Amniotic stem cell (primary cell): ENCODE measurements around the gene RAB42.
A peak's percentile ranks its signal among the peaks of the same experiment; 100 is the strongest.
"Not testable (repeated sequence)": the region's sequence is repeated elsewhere in the genome, so short reads cannot be mapped to it uniquely, and the experiment has no call there.

Experiments
- DNase-seq: peaks from one replicate; lab custom pipeline; 2025; lab: John Stamatoyannopoulos, UW

RAB42 gene, protein sequence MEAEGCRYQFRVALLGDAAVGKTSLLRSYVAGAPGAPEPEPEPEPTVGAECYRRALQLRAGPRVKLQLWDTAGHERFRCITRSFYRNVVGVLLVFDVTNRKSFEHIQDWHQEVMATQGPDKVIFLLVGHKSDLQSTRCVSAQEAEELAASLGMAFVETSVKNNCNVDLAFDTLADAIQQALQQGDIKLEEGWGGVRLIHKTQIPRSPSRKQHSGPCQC

DNA sequence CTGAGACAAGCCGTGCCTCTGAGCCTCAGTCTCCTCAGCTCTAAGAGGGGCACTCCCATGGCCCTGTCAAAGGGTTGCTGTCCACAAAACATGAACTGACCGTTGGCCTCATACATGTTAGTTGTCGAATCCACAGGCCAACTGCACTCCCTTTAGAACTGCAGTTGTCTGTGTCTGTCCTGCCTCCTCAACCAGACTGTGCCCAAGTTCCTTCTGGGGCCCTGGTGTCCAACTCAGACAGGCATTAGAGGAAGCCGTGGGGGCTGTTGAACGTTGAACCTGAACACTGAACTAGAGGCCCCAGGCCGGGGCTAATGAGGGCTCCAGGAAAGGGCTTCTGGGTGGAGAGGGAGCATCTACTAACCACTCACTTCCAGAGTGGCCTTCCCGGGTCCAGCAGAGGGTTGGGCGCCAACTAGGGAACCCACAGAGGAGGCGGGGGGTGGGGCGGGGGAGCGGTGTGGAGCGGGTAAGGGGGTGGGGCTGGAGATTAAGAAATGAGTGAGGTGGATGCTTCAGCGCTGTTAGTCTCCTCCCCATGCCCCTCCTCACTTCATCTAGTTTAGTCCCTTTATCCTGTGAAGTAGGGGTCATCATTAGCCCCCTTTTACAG, at the start of gene RAB42:
Gene RAB42, plus strand, starts transcription at position 558 of the 613 bp plus-strand sequence. CDS start 247 bp downstream, outside the sequence.
- no peak for DNase-seq

DNA sequence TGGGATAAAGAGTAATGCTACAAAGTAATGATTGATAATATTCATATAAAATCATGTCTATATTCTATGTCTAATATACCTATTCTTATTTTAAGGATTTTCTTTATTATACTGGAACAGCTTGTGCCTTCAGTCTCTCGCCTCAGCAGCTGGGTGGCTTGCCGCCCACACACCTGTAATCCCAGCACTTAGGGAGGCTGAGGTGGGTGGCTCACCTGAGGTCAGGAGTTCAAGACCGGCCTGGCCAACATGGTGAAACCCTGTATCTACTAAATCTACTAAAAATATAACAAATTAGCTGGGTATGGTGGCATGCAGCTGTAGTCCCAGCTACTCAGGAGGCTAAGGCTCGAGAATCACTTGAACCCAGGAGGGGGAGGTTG, 46.8 kb upstream of the RAB42 start:
- no peak for DNase-seq

DNA sequence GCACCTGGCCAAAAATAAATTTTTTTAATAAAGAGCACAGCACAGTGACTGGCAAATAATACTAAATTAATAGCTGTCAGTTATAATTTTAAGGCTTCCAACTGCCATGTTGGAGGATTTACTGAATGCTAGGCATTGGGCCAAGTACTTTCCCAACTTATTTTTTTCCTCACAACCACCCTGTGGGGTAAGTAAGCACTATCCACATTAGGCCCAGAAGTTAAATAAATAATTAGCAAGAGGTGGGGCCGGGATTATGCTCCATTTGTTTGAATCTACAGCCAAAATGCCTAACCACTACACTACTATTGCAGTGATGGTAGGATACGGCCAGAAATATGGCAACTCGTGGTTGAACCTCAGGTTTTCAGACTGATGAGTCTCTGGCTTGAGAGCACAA, 43.7 kb upstream of the RAB42 start:
- DNase-seq: no peak

DNA sequence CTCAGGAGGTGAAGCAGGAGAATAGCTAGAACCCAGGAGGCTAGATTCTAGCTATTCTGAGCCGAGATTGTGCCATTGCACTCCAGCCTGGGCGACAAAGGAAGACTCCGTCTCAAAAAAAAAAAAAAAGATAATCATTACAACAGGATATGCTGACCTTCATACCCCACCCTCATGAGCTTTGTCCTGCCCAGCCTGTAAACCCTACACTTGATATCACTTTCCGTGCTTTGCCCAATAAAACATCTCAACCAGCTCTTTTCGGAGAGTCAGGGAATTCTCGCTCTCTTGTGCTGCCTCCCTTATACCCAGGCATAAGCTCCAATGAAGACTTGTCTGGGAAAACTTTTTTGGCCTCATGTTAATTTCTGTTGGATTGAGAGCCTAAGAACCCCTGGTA, 40.7 kb upstream of the RAB42 start:
- no peak for DNase-seq

DNA sequence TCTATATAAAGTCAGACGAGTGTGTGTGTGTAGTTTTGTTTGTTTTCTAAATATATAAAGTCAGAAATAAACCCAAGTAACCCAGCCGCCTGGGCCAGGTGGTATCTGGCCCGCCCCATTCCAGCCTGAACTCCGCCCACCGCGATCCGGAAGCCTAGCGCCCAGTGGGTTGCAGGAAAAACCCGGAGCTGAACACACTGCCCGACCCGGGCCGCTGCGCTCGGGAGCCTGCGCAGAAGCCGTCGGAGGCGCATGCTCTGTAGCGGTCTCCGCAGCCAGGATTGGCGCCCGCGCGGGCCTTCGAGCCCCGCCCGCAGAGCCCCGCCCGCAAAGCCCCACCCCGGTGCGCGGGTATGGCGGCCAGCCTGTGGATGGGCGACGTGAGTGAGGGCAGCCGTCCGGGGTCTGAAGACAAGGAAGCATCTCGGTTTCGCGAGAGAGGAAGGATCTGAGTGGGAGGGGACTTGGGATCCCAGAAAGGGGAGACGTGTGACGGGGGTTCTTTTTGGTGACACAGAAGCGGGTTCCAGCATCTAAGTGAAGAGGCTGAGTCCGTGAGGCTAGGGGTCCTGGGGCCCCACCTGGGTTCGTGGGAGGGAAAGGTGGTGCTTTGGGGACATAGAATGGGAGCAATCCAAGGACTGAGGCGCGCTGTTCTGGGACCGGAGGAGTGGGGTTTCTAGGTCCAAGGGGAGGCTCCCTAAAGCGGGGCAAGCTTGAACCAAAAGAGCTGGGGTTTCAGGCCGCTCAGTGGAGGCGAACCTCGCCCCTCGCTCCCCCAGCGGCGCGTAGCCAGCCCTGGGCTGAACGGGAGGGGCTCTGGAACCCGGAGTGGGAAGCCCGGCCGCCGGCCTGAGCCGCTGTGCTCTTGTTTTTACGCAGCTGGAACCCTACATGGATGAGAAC, 39.1 kb upstream of the RAB42 start, which contains the start of gene TRNAU1AP:
Gene TRNAU1AP, plus strand, starts transcription at position 328 of the 906 bp plus-strand sequence. Its CDS starts 26 bp downstream, at position 354.
- peak; percentile 91 for DNase-seq

DNA sequence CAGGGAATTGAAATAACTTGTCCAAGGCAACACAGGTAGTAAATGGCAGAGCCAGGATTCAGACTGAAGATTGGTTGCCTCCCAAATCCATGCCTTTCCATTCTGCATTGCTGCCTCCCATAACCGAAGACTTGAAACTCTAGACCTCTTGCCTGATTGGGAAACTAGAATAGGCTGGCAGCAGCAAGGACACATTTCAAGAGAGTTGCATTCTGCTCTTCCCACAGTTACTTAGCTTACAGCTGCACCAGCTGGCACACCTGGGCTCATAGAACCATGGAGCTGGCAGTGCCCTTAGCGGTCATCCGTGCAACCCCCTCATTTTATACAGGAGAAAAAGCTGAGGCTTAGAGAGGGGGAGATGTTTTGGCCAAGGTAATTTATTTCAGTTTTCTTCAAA, 31.2 kb upstream of the RAB42 start:
- no peak for DNase-seq

DNA sequence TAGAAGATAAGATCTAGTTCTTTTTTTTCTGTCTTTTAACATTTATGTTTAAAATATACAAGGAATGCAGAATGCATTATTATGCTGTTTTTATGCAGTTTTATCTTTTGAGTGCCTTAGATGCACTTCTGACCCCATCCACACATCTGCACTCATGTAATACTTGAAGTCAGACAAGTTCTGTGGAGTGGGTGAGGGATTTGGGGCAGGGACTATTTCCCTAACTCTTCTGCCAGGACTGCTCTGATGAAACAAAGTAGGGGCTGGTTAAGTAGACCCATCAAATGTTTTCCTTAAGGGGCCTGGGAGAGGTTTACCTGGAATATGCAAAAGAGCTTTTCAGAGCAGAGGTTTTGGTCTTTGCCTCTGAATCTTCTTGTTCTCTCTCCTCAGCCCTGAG, 27.8 kb upstream of the RAB42 start:
- no peak for DNase-seq

DNA sequence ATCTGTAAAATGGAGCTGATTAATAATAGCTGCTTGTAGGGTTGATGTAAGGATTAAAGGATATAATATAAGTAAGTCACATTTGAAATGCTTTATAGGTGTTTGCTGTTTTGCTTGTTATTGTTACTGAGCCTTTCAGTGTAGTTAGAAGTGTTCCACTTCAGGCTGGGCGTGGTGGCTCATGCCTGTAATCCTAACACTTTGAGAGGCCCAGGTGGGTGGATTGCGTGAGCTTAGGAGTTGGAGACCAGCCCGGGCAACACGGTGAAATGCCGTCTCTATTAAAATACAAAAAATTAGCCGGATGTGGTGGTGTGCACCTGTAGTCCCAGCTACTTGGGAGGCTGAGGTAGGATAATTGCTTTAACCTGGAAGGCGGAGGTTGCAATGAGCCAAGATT, 27.0 kb upstream of the RAB42 start:
- no peak for DNase-seq

DNA sequence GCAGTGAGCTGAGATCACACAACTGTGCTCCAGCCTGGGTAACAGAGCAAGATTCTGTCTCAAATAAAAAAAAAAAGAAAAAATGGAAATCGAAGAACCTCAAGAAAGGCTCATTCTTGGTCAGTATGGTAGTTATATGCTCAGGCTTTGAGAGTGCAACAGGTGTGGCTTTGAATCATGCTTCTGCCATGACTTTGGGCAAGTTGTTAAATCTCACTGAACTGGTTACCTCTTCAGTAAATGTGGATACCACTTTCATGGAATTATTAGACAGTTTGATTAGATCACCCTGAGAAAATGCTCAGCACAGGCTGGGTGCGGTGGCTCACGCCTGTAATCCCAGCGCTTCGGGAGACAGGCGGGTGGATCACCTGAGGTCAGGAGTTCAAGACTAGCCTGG, 26.3 kb upstream of the RAB42 start:
- no peak for DNase-seq

DNA sequence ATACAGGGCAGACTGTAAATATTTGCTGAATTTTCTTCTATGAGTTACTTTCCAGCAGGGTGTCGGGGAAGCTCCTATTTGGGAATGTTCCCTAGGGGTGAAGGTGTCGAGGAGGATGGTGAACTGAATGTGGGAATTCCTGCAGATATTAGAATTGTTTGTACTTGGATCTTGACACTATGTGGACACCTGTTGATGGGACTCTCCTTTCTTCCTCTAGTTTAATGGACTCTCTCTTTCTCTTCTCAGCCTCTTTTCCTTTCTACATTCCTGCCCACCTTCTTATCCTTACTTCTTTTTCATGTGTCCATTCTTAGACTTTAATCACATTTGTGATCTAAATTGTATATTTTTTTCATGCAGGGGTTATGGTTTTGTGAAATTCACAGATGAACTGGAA, 25.1 kb upstream of the RAB42 start:
- DNase-seq: no peak

DNA sequence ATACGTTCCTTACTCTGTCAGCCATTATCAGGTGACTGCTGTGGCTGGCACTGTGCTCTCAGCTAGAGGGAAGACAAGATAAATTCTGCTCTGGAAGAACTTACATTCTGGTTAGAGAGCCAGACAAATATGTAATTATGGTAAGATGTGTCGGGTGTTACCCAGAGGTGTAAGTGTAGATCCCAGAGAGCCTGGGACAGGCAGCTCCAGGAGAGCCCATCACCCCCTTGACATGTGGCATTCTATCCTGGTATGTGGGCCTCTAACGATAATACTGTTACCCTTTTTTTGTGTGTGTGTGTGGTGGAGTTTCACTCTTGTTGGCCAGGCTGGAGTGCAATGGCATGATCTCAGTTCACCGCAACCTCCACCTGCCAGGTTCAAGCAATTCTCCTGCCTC, 20.2 kb upstream of the RAB42 start:
- no peak for DNase-seq

DNA sequence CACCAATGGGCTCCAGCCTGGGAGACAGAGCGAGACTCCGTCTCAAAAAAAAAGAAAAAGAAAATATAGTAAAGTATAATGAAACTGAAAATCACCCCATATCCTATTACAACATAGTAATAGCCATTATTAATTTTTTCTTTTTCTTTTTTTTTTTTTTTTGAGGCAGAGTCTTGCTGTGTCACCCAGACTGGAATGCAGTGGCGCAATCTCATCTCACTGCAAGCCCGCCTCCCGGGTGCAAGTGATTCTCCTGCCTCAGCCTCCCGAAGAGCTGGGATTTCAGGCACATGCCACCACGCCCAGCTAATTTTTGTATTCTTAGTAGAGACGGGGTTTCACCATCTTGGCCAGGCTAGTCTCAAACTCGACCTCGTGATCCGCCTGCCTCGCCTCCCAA, 19.2 kb upstream of the RAB42 start:
- DNase-seq: not testable (repeated sequence)

DNA sequence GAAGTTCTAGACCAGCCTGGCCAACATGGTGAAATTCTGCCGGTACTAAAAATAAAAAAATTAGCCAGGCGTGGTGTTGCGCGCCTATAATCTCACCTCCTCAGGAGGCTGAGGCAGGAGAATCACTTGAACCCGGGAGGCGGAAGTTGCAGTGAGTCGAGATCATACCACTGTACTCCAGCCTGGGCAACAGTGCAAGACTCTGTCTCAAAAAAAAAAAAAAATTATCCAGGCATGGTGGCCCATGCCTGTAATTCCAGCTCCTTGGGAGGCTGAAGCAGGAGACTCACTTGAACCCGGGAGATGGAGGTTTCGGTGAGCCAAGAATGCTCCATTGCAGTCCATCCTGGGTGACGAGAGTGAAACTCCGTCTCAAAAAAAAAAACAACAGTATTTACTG, 18.5 kb upstream of the RAB42 start:
- no peak for DNase-seq

DNA sequence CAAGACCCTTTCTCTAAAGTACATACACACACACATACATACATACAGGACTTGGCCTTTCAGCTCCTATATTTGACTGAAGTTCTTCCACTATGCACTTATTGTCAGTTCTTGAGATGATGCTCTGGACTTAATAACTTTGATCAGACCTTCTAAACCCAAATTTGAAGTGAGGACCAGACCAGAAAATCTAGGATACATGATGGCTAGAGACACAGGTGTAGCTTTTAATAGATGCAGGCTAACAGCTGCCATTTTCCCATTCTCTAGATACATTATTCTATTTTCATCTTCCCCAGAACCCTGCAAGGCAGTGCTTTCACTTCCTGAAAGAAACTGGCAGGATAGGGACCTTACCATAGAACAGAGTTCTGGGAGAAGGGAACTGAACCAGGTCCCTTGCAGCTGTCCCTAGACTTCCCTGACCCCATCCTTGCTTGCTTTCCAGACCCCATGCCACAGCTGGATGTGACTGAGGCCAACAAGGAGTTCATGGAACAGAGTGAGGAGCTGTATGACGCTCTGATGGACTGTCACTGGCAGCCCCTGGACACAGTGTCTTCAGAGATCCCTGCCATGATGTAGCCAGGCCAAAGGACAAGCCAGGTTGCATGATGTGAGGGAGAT, 14.9 kb upstream of the RAB42 start:
- no peak for DNase-seq

DNA sequence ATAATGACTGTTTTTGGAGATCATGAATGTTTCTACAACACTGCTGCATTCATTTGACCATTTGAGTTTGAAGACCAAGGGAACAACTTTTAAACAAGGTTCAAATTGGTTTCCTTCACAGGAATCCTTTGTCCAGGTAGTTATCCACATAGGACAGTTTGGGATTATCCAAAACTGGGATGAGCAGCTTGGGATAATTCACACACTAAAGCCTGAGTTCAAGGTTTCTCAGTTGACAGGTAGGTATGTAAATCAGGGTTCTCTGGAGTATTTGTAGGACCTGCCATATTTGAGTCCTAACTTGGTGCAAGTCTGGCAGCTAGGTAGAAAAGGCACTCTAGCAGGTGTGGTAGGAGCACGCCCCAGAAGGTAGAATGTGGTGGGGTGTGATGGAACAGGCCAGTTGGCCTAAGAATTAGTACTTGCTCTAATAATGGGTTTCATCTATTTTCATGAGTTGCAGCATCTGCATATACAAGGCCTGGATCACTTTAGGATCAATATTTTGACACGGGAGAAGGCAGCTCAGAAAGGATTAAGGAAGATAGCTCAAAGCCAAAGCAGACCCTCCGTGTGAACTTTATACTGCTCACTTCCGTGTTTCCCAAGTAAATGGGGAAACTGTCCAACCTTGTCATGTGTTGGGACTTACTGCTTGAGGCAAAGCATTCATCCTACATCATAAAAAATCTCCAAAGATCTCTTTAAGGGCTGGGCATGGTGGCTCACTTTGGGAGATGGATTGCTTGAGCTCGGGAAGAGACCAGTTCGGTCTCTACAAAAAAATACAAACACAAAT, 14.1 kb upstream of the RAB42 start:
- no peak for DNase-seq

DNA sequence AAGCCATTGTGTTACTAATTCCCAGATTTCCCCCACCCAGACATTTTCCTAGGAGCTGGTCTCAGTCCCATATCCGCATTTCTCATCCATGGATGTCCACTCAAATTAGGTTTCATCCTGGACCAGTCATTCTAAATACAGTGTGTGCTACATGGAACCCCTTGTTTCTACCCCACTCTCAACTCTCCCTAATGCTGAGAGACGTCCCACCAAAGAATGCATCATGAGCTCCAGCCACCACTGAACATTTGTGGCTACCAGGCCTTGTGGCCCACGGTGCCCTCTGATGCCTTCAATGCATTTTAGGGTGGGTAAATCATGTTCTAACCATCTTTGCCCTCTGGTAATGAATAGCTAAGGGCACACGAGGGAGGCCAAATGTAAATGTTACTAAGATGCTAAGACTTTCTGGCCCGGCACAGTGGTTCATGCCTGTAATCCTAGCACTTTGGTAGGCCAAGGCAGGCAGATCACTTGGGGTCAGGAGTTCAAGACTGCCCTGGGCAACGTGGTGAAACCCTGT, 13.3 kb upstream of the RAB42 start:
- DNase-seq: no peak

DNA sequence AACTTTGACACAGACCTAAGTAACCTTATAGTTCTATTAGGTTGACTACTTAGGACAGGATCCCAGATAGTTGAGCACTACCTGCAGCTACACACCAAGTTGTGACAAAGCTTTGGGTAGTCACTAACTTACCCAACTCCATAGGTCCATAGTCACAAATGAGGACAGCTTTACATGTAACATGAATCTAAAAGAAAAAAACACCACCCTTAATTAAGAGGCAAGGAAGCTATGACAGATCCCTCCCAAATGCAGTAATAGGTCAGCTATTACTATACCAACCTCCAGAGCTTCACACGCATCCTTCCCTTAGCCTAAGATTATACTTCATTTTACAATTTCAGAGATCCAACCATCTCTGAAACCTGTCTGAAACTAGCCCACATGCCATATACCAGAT, 12.7 kb upstream of the RAB42 start:
- no peak for DNase-seq

DNA sequence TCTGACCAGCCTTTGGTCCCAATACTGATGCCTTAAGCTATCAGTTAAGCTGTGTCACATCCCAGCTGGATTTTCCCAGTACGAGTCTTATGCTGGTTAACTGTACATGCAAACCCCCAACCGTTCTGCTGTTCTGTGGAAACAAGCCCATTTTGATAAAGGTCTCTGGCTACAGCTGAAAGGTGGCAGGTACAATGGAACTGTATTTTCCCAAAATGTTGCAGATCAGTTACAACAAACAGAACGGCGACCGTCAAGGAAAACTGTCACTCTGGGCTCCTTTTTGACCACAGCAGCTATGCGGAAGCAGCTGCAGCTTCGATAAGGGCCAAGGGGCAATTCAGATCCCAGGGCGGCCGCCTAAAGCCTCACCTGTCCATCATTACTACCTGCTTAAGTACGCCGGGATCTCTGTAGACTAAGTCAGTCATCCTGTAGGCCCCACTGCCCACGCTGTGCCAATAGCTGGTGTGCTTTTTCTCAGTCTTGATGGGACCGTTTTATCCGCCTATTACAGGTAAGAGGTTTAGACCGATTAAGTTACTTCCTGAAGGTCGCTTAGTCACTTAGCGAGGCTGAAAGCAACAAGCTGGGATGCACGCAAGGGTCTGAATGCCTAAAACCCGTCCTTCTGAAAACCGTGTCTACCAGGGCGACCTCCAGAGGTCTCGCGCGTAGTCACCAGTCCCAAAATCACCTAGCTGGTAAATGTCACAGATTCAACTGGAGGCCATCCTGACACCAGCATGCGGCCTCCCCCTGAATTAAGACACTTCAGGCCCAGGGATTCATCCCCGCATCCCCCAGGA, 11.1 kb upstream of the RAB42 start:
- peak; percentile 15 for DNase-seq

DNA sequence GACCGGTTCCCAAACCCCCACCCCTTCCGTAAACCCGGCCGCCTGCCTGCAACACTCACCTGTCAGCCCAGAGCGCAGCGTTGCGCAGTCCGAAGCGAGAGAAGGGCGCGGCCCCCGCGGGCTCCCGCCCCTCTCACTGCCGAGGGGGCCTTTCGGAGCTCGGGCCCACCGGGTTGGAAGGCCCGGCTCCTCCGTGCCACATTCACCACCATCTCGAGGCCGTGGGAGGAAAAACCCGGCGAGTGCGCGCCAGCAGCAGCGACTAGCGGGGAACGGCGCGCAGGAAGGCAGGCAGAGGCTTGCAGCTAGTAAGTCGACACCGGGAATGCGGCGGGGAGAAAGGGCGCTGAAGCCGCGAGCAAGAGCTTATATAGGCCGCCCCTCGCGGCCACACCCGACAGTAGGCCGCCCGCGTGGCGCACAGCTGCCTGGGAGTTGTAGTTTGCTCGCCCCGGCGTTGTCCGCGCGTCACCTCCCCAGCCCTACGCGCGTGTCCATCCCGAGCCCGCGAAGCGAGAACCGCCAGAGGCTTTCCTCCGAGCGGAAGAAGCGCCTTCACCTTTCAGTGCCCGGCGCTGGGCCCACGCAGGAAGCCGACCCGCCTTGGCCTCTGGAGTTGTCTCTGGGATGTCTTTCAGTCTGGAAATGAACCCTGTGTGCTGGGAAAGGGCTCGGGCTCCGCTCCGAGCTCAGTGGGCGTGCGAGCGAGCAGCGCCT, 10.4 kb upstream of the RAB42 start:
- peak; percentile 84 for DNase-seq

DNA sequence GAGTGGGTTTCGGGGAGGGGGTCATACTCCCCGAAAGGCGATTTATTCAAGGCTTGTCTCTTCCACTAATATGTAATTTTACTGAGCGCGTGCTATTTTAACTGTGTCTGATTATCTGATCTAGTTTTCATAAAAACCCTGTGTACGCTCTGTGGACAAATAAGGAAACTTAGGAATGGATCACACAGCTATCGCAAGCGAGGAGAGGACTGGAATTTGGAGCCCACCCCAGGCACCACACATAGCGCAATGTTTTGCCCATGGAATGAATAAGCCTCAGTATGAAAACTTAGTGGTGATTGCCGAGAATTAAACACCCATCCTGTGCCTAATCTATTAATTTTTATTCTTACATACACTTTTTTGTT, 9.8 kb upstream of the RAB42 start:
- no peak for DNase-seq
